Raji (cell line): ENCODE data around the gene PCDHGA12.

ENCODE experiments used
- POLR2A ChIP-seq: IDR thresholded peaks from 2 replicates; pipeline ENCODE4 v1.6.1; 2011; ENCODE audit warnings: low read depth, low read length, control low read depth; ENCODE audit not compliant: insufficient read depth

The PCDHGA12 gene

GRCh38 chr5:141422742-141423291, 7.5 kb upstream of the PCDHGA12 start:
- no peak for TF ChIP-seq POLR2A

- no peak for TF ChIP-seq POLR2A
These were observed 2.4 kb upstream of the PCDHGA12 start for GRCh38 chr5:141427783-141428426.

- no peak for TF ChIP-seq POLR2A
These were observed 979 bp downstream of the PCDHGA12 start for GRCh38 chr5:141431286-141431685.

- no peak for TF ChIP-seq POLR2A
These were observed 3.7 kb downstream of the PCDHGA12 start for GRCh38 chr5:141434006-141434405.

- TF ChIP-seq POLR2A = no peak
These were observed 6.9 kb downstream of the PCDHGA12 start for GRCh38 chr5:141437221-141437620.

- TF ChIP-seq POLR2A = no peak
These were observed 9.3 kb downstream of the PCDHGA12 start for GRCh38 chr5:141439411-141440141.

- no peak for TF ChIP-seq POLR2A
These were observed 10.0 kb downstream of the PCDHGA12 start for GRCh38 chr5:141440341-141440740.

GRCh38 chr5:141441571-141442170, 11.4 kb downstream of the PCDHGA12 start:
- no peak for TF ChIP-seq POLR2A

GRCh38 chr5:141465351-141465750, 35.0 kb downstream of the PCDHGA12 start:
- TF ChIP-seq POLR2A = no peak

GRCh38 chr5:141475625-141476131, 45.4 kb downstream of the PCDHGA12 start, which contains the start of gene PCDHGC3:
PCDHGC3 (plus strand) TSS chr5:141475966; CDS start chr5:141476117, 151 bp downstream.
- peak; percentile 52; the same call in 1 of the 2 replicates for TF ChIP-seq POLR2A

GRCh38 chr5:141476132-141476911, 46.0 kb downstream of the PCDHGA12 start:
- no peak for TF ChIP-seq POLR2A

- no peak for TF ChIP-seq POLR2A
These were observed 46.8 kb downstream of the PCDHGA12 start for GRCh38 chr5:141477044-141477575.

- no peak for TF ChIP-seq POLR2A
These were observed 47.5 kb downstream of the PCDHGA12 start for GRCh38 chr5:141477815-141478214.

GRCh38 chr5:141478321-141478945, 48.1 kb downstream of the PCDHGA12 start:
- no peak for TF ChIP-seq POLR2A

GRCh38 chr5:141479776-141480175, 49.5 kb downstream of the PCDHGA12 start:
- TF ChIP-seq POLR2A = peak; percentile 50; the same call in 1 of the 2 replicates
